Measurements from ENCODE around the gene EIF2S3. TPM values are rescaled to one million over a fixed set of nuclear protein-coding genes. Genes with fewer than 3 reads are reported as not detected.
"Not testable (repeated sequence)": the region's sequence is repeated elsewhere in the genome, so short reads cannot be mapped to it uniquely, and the experiment has no call there.

EIF2S3 gene
- total RNA-seq, 4 donors from 2014 or later: 75.2 to 154 (median 108) TPM

DNA sequence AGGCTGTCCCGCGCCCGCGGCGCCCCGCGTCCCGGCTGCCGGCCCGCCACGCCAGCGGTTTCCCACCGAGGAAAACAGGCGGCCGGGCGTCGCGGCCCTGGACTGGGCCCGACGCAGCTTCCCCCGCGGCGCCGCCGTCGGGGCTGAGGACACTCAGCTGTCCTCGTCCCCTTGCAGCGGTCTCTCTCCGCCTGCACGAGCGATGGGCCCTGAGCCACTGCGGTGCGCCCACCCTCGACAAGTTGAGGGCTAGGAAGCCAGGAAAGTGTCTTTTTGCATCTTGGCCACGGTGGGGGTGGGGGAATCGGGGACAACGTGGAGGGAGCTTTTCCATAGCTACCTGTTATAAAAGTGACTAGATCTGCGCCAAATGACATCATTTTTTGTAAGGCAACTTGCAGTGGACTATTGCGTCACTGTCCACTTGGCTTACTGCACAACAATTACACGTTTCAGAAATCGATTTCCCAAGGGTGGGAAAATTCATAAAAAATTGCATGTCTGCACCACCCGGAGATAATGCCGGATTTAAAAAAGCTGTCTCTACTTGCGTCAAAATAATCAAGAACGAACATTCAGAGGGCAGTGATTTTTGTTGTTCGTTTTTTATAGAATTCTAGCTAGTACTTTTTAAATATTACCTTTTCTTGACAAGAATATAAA lies 28.9 kb upstream of the EIF2S3 start:
- no peak for DNase-seq (ENCODE audit: low spot score)
- ATAC-seq (ENCODE audit: low FRiP score): peak; percentile 15
- TF ChIP-seq, protein P1, sequence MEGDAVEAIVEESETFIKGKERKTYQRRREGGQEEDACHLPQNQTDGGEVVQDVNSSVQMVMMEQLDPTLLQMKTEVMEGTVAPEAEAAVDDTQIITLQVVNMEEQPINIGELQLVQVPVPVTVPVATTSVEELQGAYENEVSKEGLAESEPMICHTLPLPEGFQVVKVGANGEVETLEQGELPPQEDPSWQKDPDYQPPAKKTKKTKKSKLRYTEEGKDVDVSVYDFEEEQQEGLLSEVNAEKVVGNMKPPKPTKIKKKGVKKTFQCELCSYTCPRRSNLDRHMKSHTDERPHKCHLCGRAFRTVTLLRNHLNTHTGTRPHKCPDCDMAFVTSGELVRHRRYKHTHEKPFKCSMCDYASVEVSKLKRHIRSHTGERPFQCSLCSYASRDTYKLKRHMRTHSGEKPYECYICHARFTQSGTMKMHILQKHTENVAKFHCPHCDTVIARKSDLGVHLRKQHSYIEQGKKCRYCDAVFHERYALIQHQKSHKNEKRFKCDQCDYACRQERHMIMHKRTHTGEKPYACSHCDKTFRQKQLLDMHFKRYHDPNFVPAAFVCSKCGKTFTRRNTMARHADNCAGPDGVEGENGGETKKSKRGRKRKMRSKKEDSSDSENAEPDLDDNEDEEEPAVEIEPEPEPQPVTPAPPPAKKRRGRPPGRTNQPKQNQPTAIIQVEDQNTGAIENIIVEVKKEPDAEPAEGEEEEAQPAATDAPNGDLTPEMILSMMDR (IDR thresholded peaks at IDR 0.05): no peak

DNA sequence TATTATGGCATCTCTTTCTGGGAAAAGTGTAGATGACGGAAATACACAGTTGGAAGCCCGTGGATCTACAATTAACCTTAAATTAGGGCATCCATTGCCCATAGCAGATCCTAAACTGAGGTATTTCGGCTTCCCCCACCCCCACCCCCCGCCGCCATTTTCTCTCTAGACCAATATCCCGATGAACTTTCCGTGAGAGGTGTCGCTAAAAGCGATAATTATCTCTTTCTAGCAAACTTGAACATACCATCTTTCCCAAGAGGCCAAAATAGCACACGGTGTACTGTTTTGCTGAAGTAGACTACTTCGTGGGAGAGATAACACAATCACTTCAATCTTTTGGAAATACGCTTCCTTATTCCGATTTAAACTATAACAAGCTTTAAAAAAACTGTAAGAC lies 28.3 kb upstream of the EIF2S3 start:
- TF ChIP-seq, protein P1 (IDR thresholded peaks at IDR 0.05): no peak
- DNase-seq (ENCODE audit: low spot score) (no peak), ATAC-seq (ENCODE audit: low FRiP score) (no peak)

DNA sequence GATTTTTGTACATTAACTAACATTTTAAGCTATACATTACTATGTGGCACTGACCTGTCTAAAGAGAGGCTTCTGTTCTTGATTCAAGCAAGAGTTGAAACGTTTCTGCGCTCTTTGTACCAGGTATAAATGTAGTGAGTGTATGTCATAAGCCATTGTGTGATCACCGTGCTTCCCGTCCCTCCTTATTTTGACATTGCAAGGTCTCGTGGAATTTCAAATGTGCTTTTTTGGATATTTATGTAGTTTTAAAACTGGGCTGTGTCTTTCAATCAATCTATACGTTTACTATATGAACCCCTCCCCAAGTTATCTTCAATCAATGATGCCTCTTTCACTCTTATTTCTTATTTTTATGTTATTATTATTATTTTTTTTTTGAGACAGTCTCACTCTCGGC lies 27.7 kb upstream of the EIF2S3 start, which contains the start of gene KLHL15:
Gene KLHL15, minus strand, starts transcription at position 101 of the 400 bp plus-strand sequence. CDS start 20,493 bp downstream, outside the sequence.
- DNase-seq (ENCODE audit: low spot score): no peak
- no peak for ATAC-seq (ENCODE audit: low FRiP score)
- TF ChIP-seq, protein P1 (IDR thresholded peaks at IDR 0.05): no peak

DNA sequence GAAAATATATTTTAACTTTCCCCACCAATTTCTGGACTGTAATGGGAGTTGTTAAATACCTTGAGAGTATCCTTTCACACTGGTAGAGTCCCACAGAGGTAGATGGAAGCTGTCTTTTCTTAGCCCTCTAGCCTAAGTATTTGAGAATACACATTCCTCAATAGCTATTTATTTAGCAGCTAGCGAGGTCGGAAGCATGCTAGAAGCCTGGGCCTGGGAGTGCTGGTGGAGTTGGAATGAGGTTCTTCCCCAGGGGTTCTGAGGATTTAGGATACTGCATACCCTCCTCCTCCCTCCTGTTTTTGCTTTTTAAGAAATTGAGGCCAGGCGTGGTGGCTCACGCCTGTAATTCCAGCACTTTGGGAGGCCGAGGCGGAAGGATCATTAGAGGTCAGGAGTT lies 26.8 kb upstream of the EIF2S3 start:
- DNase-seq (ENCODE audit: low spot score) (no peak), ATAC-seq (ENCODE audit: low FRiP score) (no peak)
- TF ChIP-seq, protein P1 (IDR thresholded peaks at IDR 0.05): no peak

DNA sequence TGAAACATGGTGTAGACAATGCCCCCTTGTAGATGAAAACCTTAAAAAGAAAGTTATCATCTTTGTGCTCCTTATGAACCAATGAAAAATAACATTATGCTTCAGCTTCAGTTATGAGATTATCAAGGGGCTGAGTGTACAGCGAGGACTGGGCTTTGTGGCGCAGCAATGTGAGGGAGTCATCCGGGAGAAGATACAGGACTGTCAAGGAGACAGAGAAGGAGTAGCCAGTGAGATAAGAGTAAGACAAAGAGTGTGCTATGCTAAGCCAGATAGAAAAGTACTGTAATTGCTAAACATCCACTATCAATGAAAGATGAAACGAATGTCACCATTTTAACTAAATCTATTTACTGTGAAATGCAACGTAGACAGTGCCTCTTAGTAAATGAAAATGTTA lies 24.2 kb upstream of the EIF2S3 start:
- ATAC-seq (ENCODE audit: low FRiP score) (no peak), DNase-seq (ENCODE audit: low spot score) (no peak)
- TF ChIP-seq, protein P1 (IDR thresholded peaks at IDR 0.05): no peak

DNA sequence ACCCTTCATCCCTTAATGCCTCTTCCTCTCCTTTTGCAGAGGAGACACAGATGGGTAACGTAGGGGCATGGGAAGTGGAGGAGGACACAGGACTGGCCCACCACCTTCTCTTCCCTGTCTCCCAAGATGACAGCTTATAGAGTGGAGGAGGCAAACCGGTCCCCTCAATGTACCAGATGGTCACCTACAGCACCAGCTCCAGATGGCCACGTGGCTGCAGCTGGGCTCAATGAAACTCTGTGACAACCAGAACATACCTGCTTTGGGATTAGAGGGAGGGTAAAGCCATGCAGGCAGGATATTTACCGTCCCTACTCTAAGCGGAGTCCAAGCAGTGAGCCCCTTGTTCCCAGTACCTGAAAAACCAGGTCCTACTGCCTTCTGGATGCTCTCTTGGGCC lies 20.3 kb upstream of the EIF2S3 start:
- DNase-seq (ENCODE audit: low spot score): no peak
- no peak for ATAC-seq (ENCODE audit: low FRiP score)
- TF ChIP-seq, protein P1 (IDR thresholded peaks at IDR 0.05): no peak

DNA sequence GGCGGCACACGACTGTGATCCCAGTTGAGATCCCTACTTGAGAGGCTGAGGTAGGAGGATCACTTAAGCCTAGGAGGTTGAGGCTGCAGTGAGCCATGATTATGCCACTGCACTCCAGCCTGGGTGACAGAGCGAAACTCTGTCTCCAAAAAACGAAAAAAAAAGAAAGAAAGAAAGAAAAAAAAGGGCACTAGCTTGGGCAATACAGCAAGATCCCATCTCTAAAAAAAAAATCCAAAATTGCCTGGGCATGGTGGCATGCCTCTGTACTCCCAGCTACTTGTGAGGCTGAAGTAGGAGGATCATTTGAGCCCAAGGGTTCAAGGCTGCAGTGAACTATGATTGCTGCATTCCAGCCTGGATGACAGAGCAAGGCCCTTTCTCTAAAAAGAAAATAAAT lies 17.0 kb upstream of the EIF2S3 start:
- TF ChIP-seq, protein P1 (IDR thresholded peaks at IDR 0.05): no peak
- no peak for DNase-seq (ENCODE audit: low spot score)
- no peak for ATAC-seq (ENCODE audit: low FRiP score)

DNA sequence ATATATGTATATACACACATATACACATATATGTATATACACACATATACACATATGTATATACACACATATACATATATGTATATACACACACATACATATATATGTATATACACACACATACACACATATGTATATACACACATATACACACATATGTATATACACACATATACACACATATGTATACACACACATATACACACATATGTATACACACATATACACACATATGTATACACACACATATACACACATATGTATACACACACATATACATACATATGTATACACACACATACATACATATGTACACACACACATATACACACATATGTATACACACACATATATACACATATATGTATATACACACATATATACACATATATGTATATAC lies 8.7 kb upstream of the EIF2S3 start:
- ATAC-seq (ENCODE audit: low FRiP score): not testable (repeated sequence)

DNA sequence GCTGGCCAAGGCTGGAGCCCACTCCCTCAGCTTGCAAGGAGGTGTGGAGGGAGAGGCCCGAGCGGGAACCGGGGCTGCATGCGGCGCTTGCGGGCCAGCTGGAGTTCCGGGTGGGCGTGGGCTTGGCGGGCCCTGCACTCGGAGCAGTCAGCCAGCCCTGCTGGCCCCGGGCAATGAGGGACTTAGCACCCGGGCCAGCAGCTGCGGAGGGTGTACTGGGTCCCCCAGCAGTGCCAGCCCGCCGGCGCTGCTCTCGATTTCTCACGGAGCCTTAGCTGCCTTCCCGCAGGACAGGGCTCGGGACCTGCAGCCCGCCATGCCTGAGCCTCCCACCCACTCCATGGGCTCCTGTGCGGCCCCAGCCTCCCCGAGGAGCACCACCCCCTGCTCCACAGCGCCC lies 5.1 kb upstream of the EIF2S3 start:
- not testable (repeated sequence) for ATAC-seq (ENCODE audit: low FRiP score); DNase-seq (ENCODE audit: low spot score)

More for the DNA sequence above, 8.7 kb upstream of the EIF2S3 start:
- DNase-seq (ENCODE audit: low spot score): not testable (repeated sequence)

DNA sequence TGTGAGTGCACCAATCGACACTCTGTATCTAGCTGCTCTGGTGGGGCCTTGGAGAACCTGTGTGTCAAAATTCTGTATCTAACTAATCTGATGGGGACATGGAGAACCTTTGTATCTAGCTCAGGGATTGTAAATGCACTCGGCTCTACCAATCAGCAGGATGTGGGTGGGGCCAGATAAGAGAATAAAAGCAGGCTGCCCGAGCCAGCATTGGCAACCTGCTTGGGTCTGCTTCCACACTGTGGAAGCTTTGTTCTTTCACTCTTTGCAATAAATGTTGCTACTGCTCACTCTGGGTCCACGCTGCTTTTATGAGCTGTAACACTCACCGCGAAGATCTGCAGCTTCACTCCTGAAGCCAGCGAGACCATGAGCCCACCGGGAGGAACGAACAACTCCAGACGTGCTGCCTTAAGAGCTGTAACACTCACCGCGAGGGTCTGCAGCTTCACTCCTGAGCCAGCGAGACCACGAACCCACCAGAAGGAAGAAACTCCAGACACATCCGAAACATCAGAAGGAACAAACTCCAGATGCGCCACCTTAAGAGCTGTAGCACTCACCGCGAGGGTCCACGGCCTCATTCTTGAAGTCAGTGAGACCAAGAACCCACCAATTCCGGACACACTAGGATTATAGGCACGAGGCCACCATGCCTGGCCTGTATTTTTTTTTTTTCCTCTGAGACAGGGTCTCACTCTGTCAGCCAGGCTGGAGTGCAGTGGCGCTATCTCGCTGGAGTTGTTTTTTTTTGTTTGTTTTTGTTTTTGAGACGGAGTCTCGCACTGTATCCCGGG lies 4.0 kb upstream of the EIF2S3 start:
- not testable (repeated sequence) for ATAC-seq (ENCODE audit: low FRiP score); DNase-seq (ENCODE audit: low spot score)

All from omental fat pad (tissue), 4 donors.